ENCODE data around the gene MYZAP. TPM values are rescaled to one million over a fixed set of nuclear protein-coding genes. Genes with fewer than 3 reads are reported as not detected.

The MYZAP gene
- total RNA-seq, 1 experiment from 2014 or later, result 1.1 TPM

- BruUV-seq (replicated peaks), result no TSS peak
- H3K4me1 ChIP-seq (ENCODE audit: control insufficient read depth, insufficient read depth, low read length), result no peaks in the 10 kb centered on the region
- ATAC-seq, result no peak
- H3K27ac ChIP-seq (ENCODE audit: low read length), result no peak overlapping the region
- POLR2A ChIA-PET, result no interaction called here
- intact Hi-C loops (cut with micrococcal nuclease; ENCODE audit: unreplicated experiment) (no loop called here), in situ Hi-C loops (cut with HindIII; ENCODE audit: low pct_unique_long_range_greater_than_20kb, low sequenced_read_pairs) (no loop called here)
- no peak overlapping the region for H3K4me3 ChIP-seq (ENCODE audit: low read depth in 2 of 2, low read length in 2 of 2)
- DNase-seq (ENCODE audit: low read depth, low spot score), result no peak
- H3K36me3 ChIP-seq (ENCODE audit: control insufficient read depth, insufficient read depth, low read length), result no peaks in the 10 kb centered on the region
- H3K27me3 ChIP-seq (ENCODE audit: control insufficient read depth, insufficient read depth, low read length), result peaks cover 2% of the 10 kb centered on the region; the same call in 1 of the 2 replicates
- H3K9me3 ChIP-seq (ENCODE audit: control insufficient read depth, insufficient read depth, low read depth, low read length), result no peaks in the 10 kb centered on the region
- CTCF ChIA-PET, result no interaction called here
- TF ChIP-seq CTCF (IDR thresholded peaks at IDR 0.05), result no peak
- TF ChIP-seq, protein P1, sequence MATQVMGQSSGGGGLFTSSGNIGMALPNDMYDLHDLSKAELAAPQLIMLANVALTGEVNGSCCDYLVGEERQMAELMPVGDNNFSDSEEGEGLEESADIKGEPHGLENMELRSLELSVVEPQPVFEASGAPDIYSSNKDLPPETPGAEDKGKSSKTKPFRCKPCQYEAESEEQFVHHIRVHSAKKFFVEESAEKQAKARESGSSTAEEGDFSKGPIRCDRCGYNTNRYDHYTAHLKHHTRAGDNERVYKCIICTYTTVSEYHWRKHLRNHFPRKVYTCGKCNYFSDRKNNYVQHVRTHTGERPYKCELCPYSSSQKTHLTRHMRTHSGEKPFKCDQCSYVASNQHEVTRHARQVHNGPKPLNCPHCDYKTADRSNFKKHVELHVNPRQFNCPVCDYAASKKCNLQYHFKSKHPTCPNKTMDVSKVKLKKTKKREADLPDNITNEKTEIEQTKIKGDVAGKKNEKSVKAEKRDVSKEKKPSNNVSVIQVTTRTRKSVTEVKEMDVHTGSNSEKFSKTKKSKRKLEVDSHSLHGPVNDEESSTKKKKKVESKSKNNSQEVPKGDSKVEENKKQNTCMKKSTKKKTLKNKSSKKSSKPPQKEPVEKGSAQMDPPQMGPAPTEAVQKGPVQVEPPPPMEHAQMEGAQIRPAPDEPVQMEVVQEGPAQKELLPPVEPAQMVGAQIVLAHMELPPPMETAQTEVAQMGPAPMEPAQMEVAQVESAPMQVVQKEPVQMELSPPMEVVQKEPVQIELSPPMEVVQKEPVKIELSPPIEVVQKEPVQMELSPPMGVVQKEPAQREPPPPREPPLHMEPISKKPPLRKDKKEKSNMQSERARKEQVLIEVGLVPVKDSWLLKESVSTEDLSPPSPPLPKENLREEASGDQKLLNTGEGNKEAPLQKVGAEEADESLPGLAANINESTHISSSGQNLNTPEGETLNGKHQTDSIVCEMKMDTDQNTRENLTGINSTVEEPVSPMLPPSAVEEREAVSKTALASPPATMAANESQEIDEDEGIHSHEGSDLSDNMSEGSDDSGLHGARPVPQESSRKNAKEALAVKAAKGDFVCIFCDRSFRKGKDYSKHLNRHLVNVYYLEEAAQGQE (IDR thresholded peaks at IDR 0.05; ENCODE audit: insufficient read depth in 1 of 2, low read depth in 2 of 2, low read length in 1 of 2), result no peak
- TF ChIP-seq TCF7L2 (IDR thresholded peaks at IDR 0.05; ENCODE audit: low read depth, low read length), result no peak
- no peak for TF ChIP-seq SIN3A (IDR thresholded peaks at IDR 0.05; ENCODE audit: borderline replicate concordance, insufficient read depth, low read depth, low read length)
- TF ChIP-seq POLR2AphosphoS5 (IDR thresholded peaks at IDR 0.05; ENCODE audit: low read depth, low read length), result no peak
Observed at GRCh38 chr15:57583720-57584119, 8.0 kb upstream of the MYZAP start.

- Histone ChIP-seq H3K36me3 (ENCODE audit: control insufficient read depth, insufficient read depth, low read length) (peaks cover under 1% of the 10 kb centered on the region; the same call in 1 of the 2 replicates), H3K27me3 (ENCODE audit: control insufficient read depth, insufficient read depth, low read length) (peaks cover 13% of the 10 kb centered on the region), H3K9me3 (ENCODE audit: control insufficient read depth, insufficient read depth, low read depth, low read length) (no peaks in the 10 kb centered on the region), H3K27ac (ENCODE audit: low read length) (no peak overlapping the region), H3K4me1 (ENCODE audit: control insufficient read depth, insufficient read depth, low read length) (no peaks in the 10 kb centered on the region), H3K4me3 (ENCODE audit: low read depth in 2 of 2, low read length in 2 of 2) (no peak overlapping the region)
- CTCF ChIA-PET, result no interaction called here
- TF ChIP-seq SIN3A (IDR thresholded peaks at IDR 0.05; ENCODE audit: borderline replicate concordance, insufficient read depth, low read depth, low read length) (no peak), TCF7L2 (IDR thresholded peaks at IDR 0.05; ENCODE audit: low read depth, low read length) (no peak), CTCF (IDR thresholded peaks at IDR 0.05) (no peak), POLR2AphosphoS5 (IDR thresholded peaks at IDR 0.05; ENCODE audit: low read depth, low read length) (no peak)
- TF ChIP-seq, protein P1 (IDR thresholded peaks at IDR 0.05; ENCODE audit: insufficient read depth in 1 of 2, low read depth in 2 of 2, low read length in 1 of 2), result no peak
- POLR2A ChIA-PET, result no interaction called here
- intact Hi-C loops (cut with micrococcal nuclease; ENCODE audit: unreplicated experiment) (no loop called here), in situ Hi-C loops (cut with HindIII; ENCODE audit: low pct_unique_long_range_greater_than_20kb, low sequenced_read_pairs) (no loop called here)
- no peak for ATAC-seq
- BruUV-seq (replicated peaks), result no TSS peak
- DNase-seq (ENCODE audit: low read depth, low spot score), result no peak
Observed at GRCh38 chr15:57586661-57587424, 4.9 kb upstream of the MYZAP start.
